Upper lobe of left lung (tissue), 6 donors: ENCODE measurements around the gene RBPJ. TPM values are rescaled to one million over a fixed set of nuclear protein-coding genes. Genes with fewer than 3 reads are reported as not detected.

Experiments used
- ATAC-seq, 2 donors: fragments of 200-7000 bp; cut with Tn5 transposase; one replicate each; pipeline ENCODE4 v1.9.1; 2022; ENCODE audit warnings: mild to moderate bottlenecking in 2 of 2, moderate library complexity in 2 of 2; ENCODE audit not compliant: low FRiP score in 2 of 2
- DNase-seq, 2 donors: peaks; one replicate each; pipeline ENCODE4 v3.0.0-alpha.2; 2019 to 2020
- H3K27ac ChIP-seq, 4 donors: fragments of 200-600 bp; sonication (generic); one replicate each; pipeline ENCODE4 v1.5.1; 2016 to 2019
- H3K27me3 ChIP-seq, 4 donors: fragments of 200-600 bp; sonication (generic); one replicate each; pipeline ENCODE4 v1.5.1; 2017 to 2019
- H3K36me3 ChIP-seq, 4 donors: fragments of 200-600 bp; sonication (generic); one replicate each; pipeline ENCODE4 v1.5.1; 2016 to 2019
- H3K4me1 ChIP-seq, 4 donors: fragments of 200-600 bp; sonication (generic); one replicate each; pipeline ENCODE4 v1.5.1; 2018 to 2019
- H3K4me3 ChIP-seq, 4 donors: fragments of 200-600 bp; sonication (generic); one replicate each; pipeline ENCODE4 v1.5.1; 2017 to 2019; ENCODE audit warnings: mild to moderate bottlenecking in 2 of 4, moderate library complexity in 1 of 4
- H3K9me3 ChIP-seq, 4 donors: fragments of 200-600 bp; sonication (generic); one replicate each; pipeline ENCODE4 v1.5.1; 2018 to 2019
- CTCF ChIP-seq, 6 experiments: fragments of 450-650 bp in 4 of 6; fragments of 200-600 bp in 2 of 6; sonication (generic) in 2 of 6; IDR thresholded peaks; one replicate each; pipeline ENCODE4 v1.5.1; 2016 to 2019; ENCODE audit warnings: antibody characterized with exemption in 6 of 6
- EP300 ChIP-seq, 4 donors: sonication (generic); formaldehyde crosslinking; IDR thresholded peaks; one replicate each; pipeline ENCODE4 v1.5.1; 2017; ENCODE audit warnings: antibody characterized with exemption in 4 of 4, control low read depth in 2 of 4
- POLR2A ChIP-seq, 4 donors: fragments of 450-650 bp; IDR thresholded peaks; one replicate each; pipeline ENCODE4 v1.5.1; 2016 to 2017; ENCODE audit warnings: antibody characterized with exemption in 4 of 4, mild to moderate bottlenecking in 2 of 4
- POLR2AphosphoS5 ChIP-seq, 2 donors: sonication (generic); formaldehyde crosslinking; IDR thresholded peaks; one replicate each; pipeline ENCODE4 v1.5.1; 2017; ENCODE audit warnings: antibody characterized with exemption in 2 of 2
- WGBS, 2 donors: methylation state at CpG; one replicate each; pipeline ENCODE4 v1.1.5; 2017 to 2018; 5-methylcytosine and 5-hydroxymethylcytosine counted together
- total RNA-seq, 6 donors: library from RNA; depleted of rRNA in 4 of 6; stranded (reverse); fragments of >200 nt in 4 of 6; gene quantifications; one replicate each; pipeline versions ENCODE4 v1.1.0 to v1.2.1, GENCODE V29; 2016 to 2021
- donor health status: DM: no; HTN: no; CAD: no; lungs with moderate emphysema.
- donor health status: DM: no; HTN: yes; CAD: no; lungs with severe emphysema.

The RBPJ gene
- total RNA-seq, 6 donors from 2014 or later, result 59.4 to 93.2 (median 79.4) TPM

- 93 to 95% methylated on average over 4 of the region's 4 CpGs for WGBS, 2 donors
- DNase-seq (no peak), ATAC-seq (no peak)
- Histone ChIP-seq H3K4me1 (peaks cover 9 to 22% (median 15%) of the 10 kb centered on the region in 4 donors), H3K27ac (no peak overlapping the region), H3K27me3 (no peaks in the 10 kb centered on the region), H3K36me3 (no peaks in the 10 kb centered on the region), H3K9me3 (no peaks in the 10 kb centered on the region), H3K4me3 (no peak overlapping the region)
- TF ChIP-seq POLR2AphosphoS5 (IDR thresholded peaks at IDR 0.05), result no peak
- TF ChIP-seq CTCF (IDR thresholded peaks at IDR 0.05), result no peak
- TF ChIP-seq POLR2A (IDR thresholded peaks at IDR 0.05), result no peak
- no peak for TF ChIP-seq EP300 (IDR thresholded peaks at IDR 0.05)
Measured at GRCh38 chr4:26360273-26360672, 39.5 kb downstream of the RBPJ start.

DNA sequence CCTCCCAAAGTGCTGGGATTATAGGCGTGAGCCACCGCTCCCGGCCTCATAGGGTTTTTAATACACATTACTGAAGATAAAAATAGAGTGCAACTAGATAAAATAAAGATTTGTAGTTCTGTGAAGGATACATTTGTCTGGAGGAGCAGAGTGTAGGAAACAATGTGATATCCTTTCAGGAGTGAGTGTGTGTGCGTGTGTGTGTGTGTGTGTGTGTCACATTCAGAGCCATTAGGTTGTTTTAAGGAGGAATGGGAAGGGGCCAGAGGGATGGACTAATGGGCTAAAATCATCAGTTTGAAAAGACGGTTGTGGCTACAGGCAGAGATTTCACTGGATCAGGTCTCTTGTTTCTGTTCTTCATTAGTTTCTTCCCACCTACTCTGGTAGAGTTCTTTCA is 40.0 kb downstream of the RBPJ start:
- Histone ChIP-seq H3K27ac (no peak overlapping the region), H3K4me3 (no peak overlapping the region), H3K27me3 (no peaks in the 10 kb centered on the region), H3K9me3 (no peaks in the 10 kb centered on the region), H3K4me1 (peaks cover 4 to 21% (median 10%) of the 10 kb centered on the region in 4 donors), H3K36me3 (no peaks in the 10 kb centered on the region)
- ATAC-seq (no peak), DNase-seq (no peak)
- no peak for TF ChIP-seq CTCF (IDR thresholded peaks at IDR 0.05)
- TF ChIP-seq POLR2A (IDR thresholded peaks at IDR 0.05), result no peak
- TF ChIP-seq POLR2AphosphoS5 (IDR thresholded peaks at IDR 0.05), result no peak
- TF ChIP-seq EP300 (IDR thresholded peaks at IDR 0.05), result no peak
- 78 to 91% methylated on average over 5 of the region's 5 CpGs for WGBS, 2 donors

DNA sequence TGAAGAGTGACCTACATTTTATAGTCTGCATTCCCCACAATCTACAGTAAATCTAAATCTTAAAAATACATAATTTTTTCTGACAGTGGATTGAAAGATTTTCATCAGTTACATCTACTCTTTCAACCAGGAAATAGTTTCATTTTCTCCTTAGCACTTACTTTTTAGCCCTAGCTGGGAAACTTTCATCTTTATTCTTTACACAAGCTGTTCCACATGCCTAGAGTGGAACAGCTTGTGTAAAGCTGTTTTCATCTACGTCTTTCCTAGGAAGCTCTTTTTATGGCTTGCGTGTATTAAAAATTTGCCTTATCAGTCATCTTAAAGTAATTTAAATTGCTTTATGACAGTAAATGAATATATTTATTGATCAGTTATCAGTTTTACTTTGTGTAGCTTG is 40.5 kb downstream of the RBPJ start:
- H3K4me1 ChIP-seq, result peaks cover 0 to 17% (median 5%) of the 10 kb centered on the region in 4 donors
- peaks cover 0 to under 1% (median 0%) of the 10 kb centered on the region in 4 donors for H3K36me3 ChIP-seq
- H3K4me3 ChIP-seq, result no peak overlapping the region
- WGBS, 2 donors, result 69 to 76% methylated on average over 2 of the region's 2 CpGs
- no peak for ATAC-seq
- H3K27ac ChIP-seq, result no peak overlapping the region
- DNase-seq, result no peak
- H3K9me3 ChIP-seq, result no peaks in the 10 kb centered on the region
- H3K27me3 ChIP-seq, result no peaks in the 10 kb centered on the region
- TF ChIP-seq POLR2AphosphoS5 (IDR thresholded peaks at IDR 0.05), result no peak
- no peak for TF ChIP-seq CTCF (IDR thresholded peaks at IDR 0.05)
- TF ChIP-seq POLR2A (IDR thresholded peaks at IDR 0.05), result no peak
- no peak for TF ChIP-seq EP300 (IDR thresholded peaks at IDR 0.05)

- ATAC-seq (no peak), DNase-seq (no peak)
- no peak for TF ChIP-seq POLR2AphosphoS5 (IDR thresholded peaks at IDR 0.05)
- no peak for TF ChIP-seq POLR2A (IDR thresholded peaks at IDR 0.05)
- TF ChIP-seq EP300 (IDR thresholded peaks at IDR 0.05), result no peak
- no peak for TF ChIP-seq CTCF (IDR thresholded peaks at IDR 0.05)
- H3K36me3 ChIP-seq, result peaks cover 0 to 6% (median 2%) of the 10 kb centered on the region in 4 donors
- H3K4me3 ChIP-seq, result no peak overlapping the region
- no peaks in the 10 kb centered on the region for H3K27me3 ChIP-seq
- no peaks in the 10 kb centered on the region for H3K9me3 ChIP-seq
- no peak overlapping the region for H3K27ac ChIP-seq
- peaks cover 0 to 13% (median 4%) of the 10 kb centered on the region in 4 donors for H3K4me1 ChIP-seq
- 92 to 96% methylated on average over 9 of the region's 9 CpGs for WGBS, 2 donors
Measured at GRCh38 chr4:26362745-26363439, 42.1 kb downstream of the RBPJ start.
